CD1c-positive myeloid dendritic cell (primary cell): Measurements from ENCODE around the gene OR9G4.

Experiments
- DNase-seq: peaks from one replicate; pipeline ENCODE4 v3.0.0-alpha.2; 2016; ENCODE audit errors: extremely low spot score

OR9G4 gene

DNA sequence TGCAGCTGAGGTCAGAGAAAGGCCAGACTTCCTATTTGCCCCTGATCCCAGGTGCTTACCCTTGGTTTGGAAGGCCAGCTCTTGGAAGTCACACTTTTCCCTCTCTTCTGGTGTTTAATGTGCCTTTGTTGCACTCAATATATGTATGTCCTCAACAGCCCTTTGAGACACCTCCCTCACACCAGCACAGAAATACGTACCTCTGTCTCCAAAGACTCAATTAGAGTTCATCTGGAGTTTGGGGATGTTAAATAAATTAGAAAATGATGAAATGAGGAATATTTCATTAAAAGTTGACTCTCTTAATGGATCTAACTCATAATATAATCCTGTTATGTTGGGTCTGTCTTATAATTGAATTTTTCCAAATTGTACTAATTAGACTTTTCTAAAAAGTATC, at the start of gene OR9G4:
OR9G4 (minus strand) TSS at position 101 of the 400 bp plus-strand sequence. CDS start 4,931 bp downstream, outside the sequence.
- DNase-seq = no peak

DNA sequence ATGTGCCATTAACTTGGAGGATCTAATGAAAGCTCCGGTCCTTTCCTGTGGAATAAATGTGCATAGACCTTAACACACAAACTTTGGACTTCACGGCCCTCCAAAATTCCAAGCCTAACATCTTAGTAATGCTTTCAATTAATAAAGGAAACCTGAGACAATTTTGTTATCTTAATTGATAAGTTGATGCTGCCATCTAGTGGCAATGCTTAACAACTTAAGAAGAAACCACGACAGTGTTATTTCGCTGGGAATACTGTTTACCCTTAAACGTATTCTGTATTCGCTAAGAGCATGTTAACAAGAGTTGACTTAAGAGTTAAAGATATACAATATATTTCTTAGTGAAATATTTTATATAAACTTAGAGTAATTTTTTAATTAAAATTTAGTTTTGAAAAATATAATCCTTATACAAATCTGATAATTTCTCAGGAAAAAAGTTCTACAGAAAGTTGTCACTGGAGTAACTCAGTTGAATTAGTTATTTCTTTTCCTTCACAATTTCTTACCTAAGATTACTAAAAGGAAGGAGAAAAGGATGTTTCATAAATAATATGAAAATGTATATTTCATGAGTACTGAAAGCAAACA, 35.0 kb upstream of the OR9G4 start:
- DNase-seq = peak; percentile 42

DNA sequence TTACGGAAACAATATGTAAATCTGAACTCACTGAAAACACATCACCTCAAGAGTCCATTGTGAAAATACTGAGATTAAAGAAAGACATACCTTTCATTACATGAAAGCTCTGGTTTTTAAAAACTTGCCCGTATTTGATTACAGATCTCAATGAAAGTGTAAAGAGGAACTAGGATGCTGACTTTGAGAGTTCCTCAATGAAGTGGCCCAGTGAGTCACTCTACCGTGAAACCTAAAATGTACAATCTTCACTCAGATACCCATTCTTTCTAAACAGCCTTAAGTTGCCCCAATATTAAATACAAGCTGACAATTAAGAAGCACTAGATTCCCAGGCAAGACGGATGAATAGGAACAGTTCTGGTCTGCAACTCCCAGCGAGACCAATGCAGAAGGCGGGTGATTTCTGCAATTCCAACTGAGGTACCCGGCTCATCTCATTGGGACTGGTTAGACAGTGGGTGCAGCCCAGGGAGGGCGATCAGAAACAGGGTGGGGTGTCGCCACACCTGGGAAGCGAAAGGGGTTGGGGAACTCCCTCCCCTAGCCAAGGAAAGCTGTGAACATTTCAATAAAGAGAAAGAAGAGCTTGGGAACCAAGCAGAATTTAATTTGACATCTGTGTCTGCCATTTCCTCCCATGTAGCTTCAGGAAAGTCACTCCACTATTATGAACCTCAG, 33.8 kb upstream of the OR9G4 start:
- DNase-seq = peak; percentile 11

DNA sequence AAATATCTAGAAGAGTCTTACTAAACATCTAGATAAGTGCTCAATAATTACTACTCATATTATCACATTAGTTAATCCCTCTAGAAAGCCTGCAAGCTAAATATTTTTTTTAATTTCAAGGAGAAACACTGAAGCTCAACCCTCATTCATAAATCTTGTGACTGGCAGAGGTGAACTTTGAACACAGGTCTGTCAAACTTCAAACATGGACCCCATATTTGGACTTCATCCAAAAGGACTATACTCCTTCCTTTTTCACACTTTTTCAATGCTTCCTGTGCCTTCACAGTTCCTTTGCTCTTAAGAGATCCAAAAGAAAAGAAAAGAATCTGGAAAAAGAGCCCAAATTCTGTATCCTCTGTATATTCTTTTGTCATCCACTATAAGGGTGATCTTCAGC, 28.3 kb upstream of the OR9G4 start:
- DNase-seq = no peak

DNA sequence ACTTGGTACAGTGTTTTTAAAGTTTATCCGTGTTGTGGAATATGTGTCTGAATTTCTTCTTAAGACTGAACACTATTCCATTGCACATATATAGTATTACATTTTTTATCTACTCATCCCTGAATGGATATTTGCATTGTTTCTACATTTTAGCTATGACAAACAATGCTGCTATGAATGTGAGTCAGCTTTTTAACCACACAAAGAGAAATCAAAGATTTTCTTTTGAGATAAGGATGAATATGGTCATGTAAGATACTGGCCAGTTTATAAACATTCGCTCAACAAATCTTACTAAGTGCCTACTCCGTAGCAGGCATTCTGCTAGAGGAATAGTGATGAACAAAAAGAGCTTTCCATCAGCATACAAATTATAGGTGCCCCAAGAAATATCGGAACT, 16.5 kb upstream of the OR9G4 start:
- DNase-seq = no peak

DNA sequence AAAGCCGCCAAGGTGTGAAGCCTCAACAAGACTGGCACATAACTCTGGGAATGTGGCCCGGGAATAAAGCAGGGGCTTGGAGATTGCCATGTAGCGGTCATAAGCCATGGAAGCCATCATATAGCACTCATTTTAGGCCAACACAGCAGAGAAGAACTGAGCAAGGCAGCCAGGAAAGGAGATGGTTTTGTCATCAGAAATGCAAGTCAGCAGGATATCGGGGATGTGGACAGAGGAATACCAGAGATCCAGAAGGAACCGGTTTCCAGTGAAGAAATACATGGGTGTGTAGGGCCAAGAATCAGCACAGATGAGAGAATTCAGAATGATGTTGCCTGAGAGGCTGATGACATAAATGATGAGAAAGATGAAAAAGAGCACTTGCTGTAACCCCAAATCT, 3.0 kb upstream of the OR9G4 start:
- DNase-seq = no peak

DNA sequence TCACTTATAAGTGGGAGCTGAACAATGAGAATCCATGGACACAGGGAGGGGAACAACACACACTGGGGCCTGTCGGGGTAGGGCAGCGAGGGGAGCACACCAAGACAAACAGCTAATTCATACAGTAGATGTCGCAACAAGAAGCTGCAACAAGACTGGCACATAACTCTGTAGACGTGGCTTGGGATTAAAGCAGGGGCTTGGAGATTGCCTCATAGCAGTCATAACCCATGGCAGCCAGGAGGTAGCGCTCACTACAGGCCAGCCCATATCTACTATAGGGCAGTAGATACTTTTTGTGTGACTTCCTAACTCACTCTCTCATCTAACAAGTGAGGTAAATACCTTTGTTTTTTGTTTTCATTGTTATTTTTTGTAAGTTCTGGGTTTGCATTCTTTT, 1.7 kb upstream of the OR9G4 start:
- DNase-seq = no peak

DNA sequence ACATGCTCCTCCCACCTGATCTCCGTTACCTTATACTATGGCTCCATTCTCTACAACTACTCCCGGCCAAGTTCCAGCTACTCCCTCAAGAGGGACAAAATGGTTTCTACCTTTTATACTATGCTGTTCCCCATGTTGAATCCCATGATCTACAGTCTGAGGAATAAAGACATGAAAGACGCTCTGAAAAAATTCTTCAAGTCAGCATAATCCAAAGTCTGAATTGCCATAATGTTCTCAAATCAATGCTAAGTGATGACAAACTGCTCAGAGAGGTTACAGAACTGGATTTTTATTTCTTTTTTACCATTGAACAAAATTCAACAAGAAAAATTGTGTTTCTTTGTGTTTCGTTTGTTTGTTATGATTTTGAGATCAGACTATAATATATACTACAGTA, 7.6 kb downstream of the OR9G4 start:
- no peak for DNase-seq

DNA sequence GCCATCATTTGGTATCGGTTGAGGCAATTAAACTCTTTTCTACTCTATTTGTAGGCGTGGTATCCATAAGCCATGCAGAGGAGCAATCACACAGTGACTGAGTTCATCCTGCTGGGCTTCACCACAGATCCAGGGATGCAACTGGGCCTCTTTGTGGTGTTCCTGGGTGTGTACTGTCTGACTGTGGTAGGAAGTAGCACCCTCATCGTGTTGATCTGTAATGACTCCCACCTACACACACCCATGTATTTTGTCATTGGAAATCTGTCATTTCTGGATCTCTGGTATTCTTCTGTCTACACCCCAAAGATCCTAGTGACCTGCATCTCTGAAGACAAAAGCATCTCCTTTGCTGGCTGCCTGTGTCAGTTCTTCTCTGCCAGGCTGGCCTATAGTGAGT, 8.4 kb downstream of the OR9G4 start:
- no peak for DNase-seq

DNA sequence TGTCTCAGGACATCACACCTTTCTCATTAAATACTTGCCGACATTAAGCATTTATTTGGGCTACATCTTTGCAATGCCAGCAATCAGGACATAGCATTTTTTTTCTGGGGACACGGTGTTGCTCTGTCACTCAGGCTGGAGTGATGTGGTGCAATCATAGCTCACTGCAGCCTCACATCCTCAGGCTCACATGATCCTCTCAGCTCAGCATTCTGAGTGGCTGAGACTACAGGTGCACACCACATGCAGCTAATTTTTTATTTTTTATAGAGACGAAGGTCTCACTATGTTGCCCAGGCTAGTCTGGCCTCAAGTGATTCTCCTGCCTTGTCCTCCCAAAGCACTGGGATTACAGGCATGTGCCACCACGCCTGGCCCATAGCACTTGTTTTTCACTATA, 28.0 kb downstream of the OR9G4 start:
- DNase-seq = no peak

DNA sequence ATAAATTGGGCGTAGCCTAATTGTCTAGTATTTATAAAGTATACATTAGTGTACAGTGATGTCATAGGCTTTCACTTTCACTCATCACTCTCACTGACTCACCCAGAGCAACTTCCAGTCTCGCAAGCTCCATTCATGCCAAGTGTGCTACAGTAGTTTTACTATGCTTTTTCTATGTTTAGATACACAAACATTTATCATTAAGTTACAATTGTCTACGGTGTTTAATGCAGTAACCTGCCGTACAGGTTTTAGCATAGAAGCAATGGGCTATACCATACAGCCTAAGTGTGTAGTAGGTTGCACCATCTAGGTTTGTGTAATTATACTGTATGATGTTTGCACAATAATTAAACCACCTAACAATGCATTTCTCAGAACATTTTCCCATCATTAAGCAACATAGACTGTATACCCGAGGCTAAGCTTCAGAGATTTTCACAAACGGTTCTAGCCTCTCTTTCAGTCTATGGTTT, 32.1 kb downstream of the OR9G4 start:
- no peak for DNase-seq

DNA sequence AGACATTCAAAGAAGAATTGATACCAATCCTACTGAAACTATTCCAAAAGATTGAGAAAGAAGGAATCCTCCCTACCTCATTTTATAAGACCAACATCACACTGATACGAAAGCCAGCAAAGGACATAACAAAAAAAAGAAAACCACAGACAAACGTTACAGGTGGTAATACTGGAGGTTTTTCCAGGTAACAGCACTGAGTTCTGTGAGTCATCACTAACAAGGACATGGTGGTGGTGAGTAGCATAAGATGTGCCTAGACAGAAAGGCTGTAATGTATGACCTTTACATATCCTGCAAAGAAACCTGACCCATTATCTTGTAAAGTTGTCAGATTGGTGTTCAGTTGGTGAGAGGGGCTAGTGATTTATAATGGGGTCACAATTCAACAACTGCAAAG, 34.3 kb downstream of the OR9G4 start:
- no peak for DNase-seq

DNA sequence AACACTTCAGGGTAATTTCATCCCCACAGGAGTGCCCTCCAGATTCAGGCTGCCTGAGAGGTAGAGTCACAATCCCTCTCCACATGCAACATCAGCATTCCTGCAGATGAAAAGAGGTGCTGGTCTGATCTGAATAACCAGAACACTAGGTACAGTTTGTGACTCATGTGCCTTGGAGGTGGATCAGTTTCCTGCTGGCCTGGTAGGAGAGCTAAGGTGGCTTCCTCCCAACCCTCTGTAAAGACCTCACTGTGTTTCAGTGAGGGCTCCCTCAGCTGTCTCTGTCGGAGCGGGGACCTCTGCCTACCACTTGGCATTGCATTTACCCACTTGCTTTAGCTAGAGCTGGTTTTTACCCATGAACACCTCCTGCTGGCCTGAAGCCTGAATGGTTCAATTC, 42.0 kb downstream of the OR9G4 start:
- DNase-seq = no peak

DNA sequence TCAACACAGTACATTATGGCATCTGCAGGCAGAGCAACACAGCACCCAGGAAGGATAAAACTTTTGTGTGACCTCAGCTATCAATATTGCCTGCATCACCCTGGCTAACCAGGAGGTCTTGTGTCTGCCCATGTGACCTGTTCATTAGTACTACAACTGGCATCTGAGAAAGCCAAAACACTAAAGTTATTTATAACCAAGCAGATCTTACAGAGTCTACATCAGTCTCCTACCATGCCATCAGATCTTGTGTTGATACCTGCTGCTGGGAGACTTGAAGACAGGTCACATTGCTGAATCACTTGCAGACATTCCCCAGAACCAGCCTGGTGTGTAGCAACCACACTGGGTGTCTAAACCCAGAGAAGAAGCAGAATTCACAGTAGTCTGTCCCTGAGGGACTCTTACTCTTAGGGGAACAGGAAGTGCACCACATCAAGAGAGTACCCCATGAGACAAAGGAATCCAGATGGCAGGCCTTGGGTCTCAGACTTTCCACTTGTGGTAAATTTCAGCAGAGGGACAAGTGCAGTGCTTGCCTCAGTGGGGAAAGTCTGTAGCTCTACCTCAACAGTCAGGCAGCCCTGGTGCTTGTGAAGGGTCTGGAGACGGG, 42.6 kb downstream of the OR9G4 start:
- DNase-seq = no peak

DNA sequence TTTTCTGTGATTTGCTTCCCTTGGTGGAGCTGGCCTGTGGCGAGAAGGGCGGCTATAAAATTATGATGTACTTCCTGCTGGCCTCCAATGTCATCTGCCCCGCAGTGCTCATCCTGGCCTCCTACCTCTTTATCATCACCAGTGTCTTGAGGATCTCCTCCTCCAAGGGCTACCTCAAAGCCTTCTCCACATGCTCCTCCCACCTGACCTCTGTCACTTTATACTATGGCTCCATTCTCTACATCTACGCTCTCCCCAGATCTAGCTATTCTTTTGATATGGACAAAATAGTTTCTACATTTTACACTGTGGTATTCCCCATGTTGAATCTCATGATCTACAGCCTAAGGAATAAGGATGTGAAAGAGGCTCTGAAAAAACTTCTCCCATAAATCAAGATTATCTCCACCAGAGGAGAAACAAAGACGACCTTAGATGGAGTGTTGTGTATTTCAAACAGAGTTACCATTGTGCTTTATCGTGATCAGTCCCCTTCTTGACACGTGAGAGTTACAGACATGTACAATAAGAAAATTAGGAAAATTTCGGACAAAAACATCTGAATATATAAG, 47.5 kb downstream of the OR9G4 start:
- no peak for DNase-seq

DNA sequence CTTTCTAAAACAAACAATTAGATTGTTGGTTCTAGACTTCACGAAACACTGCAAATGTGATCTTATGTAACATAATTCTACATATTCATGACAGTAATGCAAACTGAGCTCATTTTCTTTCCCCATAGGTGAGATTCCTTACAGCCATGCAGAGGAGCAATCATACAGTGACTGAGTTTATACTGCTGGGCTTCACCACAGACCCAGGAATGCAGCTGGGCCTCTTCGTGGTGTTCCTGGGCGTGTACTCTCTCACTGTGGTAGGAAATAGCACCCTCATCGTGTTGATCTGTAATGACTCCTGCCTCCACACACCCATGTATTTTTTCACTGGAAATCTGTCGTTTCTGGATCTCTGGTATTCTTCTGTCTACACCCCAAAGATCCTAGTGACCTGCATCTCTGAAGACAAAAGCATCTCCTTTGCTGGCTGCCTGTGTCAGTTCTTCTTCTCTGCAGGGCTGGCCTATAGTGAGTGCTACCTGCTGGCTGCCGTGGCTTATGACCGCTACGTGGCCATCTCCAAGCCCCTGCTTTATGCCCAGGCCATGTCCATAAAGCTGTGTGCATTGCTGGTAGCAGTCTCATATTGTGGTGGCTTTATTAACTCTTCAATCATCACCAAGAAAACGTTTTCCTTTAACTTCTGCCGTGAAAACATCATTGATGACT, 48.1 kb downstream of the OR9G4 start:
- no peak for DNase-seq

DNA sequence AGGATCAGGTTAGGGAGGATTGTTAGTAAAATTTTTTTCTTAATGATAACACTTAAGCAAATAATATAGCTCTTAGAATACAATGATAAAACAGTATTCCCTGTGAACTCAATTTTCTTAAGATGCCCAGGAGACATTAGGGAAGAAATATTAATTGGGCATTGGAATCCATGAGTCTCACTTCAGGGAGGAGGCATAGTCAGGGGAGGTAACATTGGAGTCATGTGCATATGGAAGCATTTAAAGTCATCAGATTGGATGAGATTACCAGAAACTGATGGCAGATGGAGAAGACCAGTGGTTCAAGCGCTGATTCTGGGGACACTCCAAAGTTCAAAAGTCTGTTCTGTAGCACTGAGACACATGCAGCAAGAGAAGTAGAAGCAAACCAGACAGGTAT, 49.7 kb downstream of the OR9G4 start, which contains the start of gene OR9G1:
OR9G1 (plus strand) TSS at position 301 of the 400 bp plus-strand sequence. CDS start 1,293 bp downstream, outside the sequence.
- no peak for DNase-seq

DNA sequence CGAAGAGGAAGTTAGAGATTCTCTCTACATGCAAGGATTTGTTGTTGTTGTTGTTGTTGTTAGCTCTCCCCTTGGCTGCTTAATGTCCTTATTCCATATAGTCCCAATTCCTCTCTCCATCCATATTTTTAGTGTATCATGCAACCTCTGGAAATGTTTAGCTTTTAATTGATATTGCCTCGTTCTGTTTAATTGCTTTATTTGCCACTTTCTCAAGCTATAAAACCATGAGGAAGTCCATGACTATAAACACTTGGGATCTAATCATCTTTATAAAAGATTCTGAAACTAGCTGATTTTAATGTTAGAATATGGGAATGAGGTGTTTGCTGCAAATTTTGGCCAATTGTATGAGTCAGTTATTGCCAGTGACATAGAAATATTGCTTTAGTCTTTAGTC, 55.1 kb downstream of the OR9G4 start:
- DNase-seq = no peak
